ENCODE results near the gene ATP13A4. TPM values are rescaled to one million over a fixed set of nuclear protein-coding genes. Genes with fewer than 3 reads are reported as not detected.

The ATP13A4 gene
- total RNA-seq, 1 experiment from 2014 or later, result 0.22 TPM

GRCh38 chr3:193451902-193452301 lies 102.8 kb downstream of the ATP13A4 start:
- no peak for DNase-seq
- Histone ChIP-seq H3K9me2 (ENCODE audit: insufficient read depth) (no peaks in the 10 kb centered on the region), H3K36me3 (ENCODE audit: low read depth) (no peaks in the 10 kb centered on the region), H3K4me2 (no peak overlapping the region), H3K9me3 (ENCODE audit: insufficient read depth, low read depth) (no peaks in the 10 kb centered on the region), H4K20me1 (ENCODE audit: insufficient read depth) (no peaks in the 10 kb centered on the region), H2AFZ (no peak overlapping the region), H3K27ac (no peak overlapping the region), H3K27me3 (ENCODE audit: insufficient read depth, low read depth) (peaks cover 40% of the 10 kb centered on the region; the same call in 1 of the 2 replicates), H3K4me1 (replicated peaks; ENCODE audit: insufficient read depth) (no peaks in the 10 kb centered on the region), H3K79me2 (ENCODE audit: low read depth) (no peaks in the 10 kb centered on the region), H3F3A (ENCODE audit: insufficient read depth, low read depth) (no peaks in the 10 kb centered on the region), H3K4me3 (no peak overlapping the region)
- CTCF ChIA-PET, result no interaction called here
- intact Hi-C loops (cut with micrococcal nuclease; ENCODE audit: unreplicated experiment), result loop anchor here (1.0 kb wide), 1 partner anchor 636 kb away; no protein-coding TSS in a partner anchor
- TF ChIP-seq CTCF (conservative IDR thresholded peaks at IDR 0.05) (no peak), EZH2 (IDR thresholded peaks at IDR 0.05; ENCODE audit: low read depth) (no peak)
- POLR2A ChIA-PET (ENCODE audit: unreplicated experiment), result no interaction called here
- no TSS peak for BruUV-seq (replicated peaks)

- Histone ChIP-seq H3K9me3 (ENCODE audit: insufficient read depth, low read depth) (no peaks in the 10 kb centered on the region), H3K27me3 (ENCODE audit: insufficient read depth, low read depth) (peaks cover 53% of the 10 kb centered on the region), H3K79me2 (ENCODE audit: low read depth) (no peaks in the 10 kb centered on the region), H3K9me2 (ENCODE audit: insufficient read depth) (no peaks in the 10 kb centered on the region), H3F3A (ENCODE audit: insufficient read depth, low read depth) (no peaks in the 10 kb centered on the region), H3K4me3 (no peak overlapping the region), H3K27ac (no peak overlapping the region), H3K4me1 (replicated peaks; ENCODE audit: insufficient read depth) (no peaks in the 10 kb centered on the region), H4K20me1 (ENCODE audit: insufficient read depth) (no peaks in the 10 kb centered on the region), H3K4me2 (no peak overlapping the region), H3K36me3 (ENCODE audit: low read depth) (no peaks in the 10 kb centered on the region), H2AFZ (no peak overlapping the region)
- ChIA-PET CTCF (no interaction called here), POLR2A (ENCODE audit: unreplicated experiment) (no interaction called here)
- no TSS peak for BruUV-seq (replicated peaks)
- DNase-seq, result peak in 1 of 2 experiments; percentile 17
- TF ChIP-seq CTCF (conservative IDR thresholded peaks at IDR 0.05), result no peak
- TF ChIP-seq EZH2 (IDR thresholded peaks at IDR 0.05; ENCODE audit: low read depth), result no peak
- intact Hi-C loops (cut with micrococcal nuclease; ENCODE audit: unreplicated experiment), result no loop called here
Observed at GRCh38 chr3:193446965-193447602, 107.6 kb downstream of the ATP13A4 start.

- TF ChIP-seq CTCF (conservative IDR thresholded peaks at IDR 0.05) (no peak), EZH2 (IDR thresholded peaks at IDR 0.05; ENCODE audit: low read depth) (no peak)
- Histone ChIP-seq H3K27ac (no peak overlapping the region), H3F3A (ENCODE audit: insufficient read depth, low read depth) (no peaks in the 10 kb centered on the region), H3K4me2 (no peak overlapping the region), H2AFZ (no peak overlapping the region), H3K4me3 (no peak overlapping the region), H3K79me2 (ENCODE audit: low read depth) (no peaks in the 10 kb centered on the region), H3K9me3 (ENCODE audit: insufficient read depth, low read depth) (no peaks in the 10 kb centered on the region), H4K20me1 (ENCODE audit: insufficient read depth) (no peaks in the 10 kb centered on the region), H3K9me2 (ENCODE audit: insufficient read depth) (0 out of 2 replicates have a peak, but pooled peaks cover 4% of the 10 kb centered on the region), H3K36me3 (ENCODE audit: low read depth) (no peaks in the 10 kb centered on the region), H3K4me1 (replicated peaks; ENCODE audit: insufficient read depth) (no peaks in the 10 kb centered on the region), H3K27me3 (ENCODE audit: insufficient read depth, low read depth) (peaks cover 7% of the 10 kb centered on the region)
- no peak for DNase-seq
- intact Hi-C loops (cut with micrococcal nuclease; ENCODE audit: unreplicated experiment), result no loop called here
- BruUV-seq (replicated peaks), result no TSS peak
- POLR2A ChIA-PET (ENCODE audit: unreplicated experiment), result no interaction called here
- CTCF ChIA-PET, result no interaction called here
Observed at GRCh38 chr3:193439423-193439822, 115.3 kb downstream of the ATP13A4 start.

Data from PC-9 (cell line).